Raji (cell line): ENCODE data around the gene ERG.

Experiments
- POLR2A ChIP-seq: IDR thresholded peaks from 2 replicates; pipeline ENCODE4 v1.6.1; 2011; ENCODE audit warnings: low read depth, low read length, control low read depth; ENCODE audit not compliant: insufficient read depth

Gene ERG

DNA sequence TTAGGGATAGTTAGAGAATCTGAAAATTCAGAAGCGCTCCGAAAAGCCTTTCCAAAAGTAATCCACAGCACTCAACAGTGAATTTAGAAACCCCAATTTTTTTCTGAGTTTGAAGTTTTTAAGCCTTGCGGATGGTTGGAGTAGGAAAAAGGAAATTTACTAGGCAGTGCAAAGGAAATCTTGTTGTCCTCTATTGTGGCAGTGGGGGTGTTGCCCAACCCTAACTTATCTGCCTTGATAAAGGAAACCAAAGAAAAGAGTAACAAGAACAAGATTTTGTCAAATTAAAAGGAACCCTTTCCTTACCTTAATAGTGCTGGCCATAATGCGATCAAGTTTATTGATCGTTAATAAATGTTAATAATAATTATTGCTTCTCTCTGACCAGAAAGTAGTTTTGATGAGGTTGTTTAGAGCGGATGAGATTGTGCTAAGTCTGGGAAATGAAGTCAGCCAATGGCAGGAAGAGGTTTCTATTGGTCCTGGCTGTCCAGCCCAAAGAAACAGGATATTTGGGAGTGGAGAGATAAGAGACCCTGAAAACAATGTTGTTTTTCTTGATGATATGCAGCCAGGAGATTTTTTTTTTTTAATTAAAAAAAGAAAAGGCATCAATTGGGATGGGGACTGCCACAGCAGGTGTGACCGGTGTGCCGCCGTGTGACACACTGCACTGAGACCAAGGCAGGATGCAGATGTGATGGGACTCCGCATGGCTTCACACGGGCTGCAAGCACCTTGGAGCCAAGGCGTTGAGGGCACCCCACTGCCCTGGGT, at the start of gene ERG:
Gene ERG (minus strand): TSS at position 421 of the 777 bp plus-strand sequence. CDS start 97 bp downstream, at position 324.
- TF ChIP-seq POLR2A, result no peak

DNA sequence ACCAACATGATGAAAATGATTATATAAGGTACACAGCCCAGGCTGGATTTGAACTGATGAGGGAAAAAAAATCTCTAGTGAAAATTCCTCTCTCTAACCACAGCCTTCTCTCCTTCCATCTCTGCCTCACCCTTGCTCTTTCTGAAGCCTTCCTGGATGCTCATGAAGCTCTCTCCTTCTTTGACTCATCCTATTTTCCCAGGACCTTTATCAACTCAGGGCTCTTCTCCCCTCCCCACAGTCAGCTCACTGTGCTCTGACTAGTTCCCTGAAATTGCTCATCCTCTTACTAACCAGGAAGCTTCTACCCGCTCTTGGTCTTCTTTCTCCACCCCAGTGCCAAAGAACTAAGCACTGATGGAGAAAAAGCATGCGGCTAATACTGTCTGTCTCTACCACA, 46.4 kb upstream of the ERG start:
- no peak for TF ChIP-seq POLR2A

- no peak for TF ChIP-seq POLR2A
Observed at GRCh38 chr21:38542263-38542662, 44.0 kb upstream of the ERG start.

GRCh38 chr21:38538353-38538752, 40.1 kb upstream of the ERG start:
- TF ChIP-seq POLR2A, result no peak

DNA sequence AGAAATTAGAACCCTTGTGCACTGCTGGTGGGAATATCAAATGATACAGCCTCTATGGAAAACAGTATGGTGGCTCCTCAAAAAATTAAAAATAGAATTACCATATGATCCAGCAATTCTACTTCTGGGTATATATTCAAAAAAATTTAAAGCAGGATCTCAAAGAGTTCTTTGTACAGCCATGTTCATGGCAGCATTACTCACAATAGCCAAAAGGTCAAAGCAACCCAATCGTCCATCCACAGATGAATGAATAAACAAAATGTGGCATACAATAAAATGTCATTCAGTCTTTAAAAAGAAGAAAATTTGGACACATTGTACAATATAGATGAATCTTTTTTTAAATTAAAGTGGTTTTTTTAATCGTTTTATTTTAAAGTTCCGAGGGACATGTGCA, 36.3 kb upstream of the ERG start:
- no peak for TF ChIP-seq POLR2A

DNA sequence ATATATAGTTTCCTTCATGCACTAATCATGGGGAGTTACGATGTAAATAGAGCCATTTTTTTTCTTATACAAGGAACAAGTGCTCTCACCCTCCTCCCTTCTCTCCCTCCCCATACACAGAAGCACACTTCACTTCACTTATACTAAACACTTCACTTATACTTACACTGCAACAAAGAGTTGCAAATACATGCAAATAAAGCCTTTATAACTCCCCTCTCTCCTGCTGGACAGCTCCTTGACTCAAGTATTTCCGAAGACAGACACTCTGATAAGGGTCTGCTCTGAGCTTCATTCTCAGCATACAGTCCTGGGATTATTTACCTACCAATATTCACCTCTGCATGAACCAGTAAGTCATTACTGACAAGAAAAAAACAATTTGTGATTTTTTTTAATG, 35.6 kb upstream of the ERG start:
- TF ChIP-seq POLR2A, result no peak

- no peak for TF ChIP-seq POLR2A
Observed at GRCh38 chr21:38531591-38531990, 33.3 kb upstream of the ERG start.

GRCh38 chr21:38531039-38531541, 32.8 kb upstream of the ERG start:
- no peak for TF ChIP-seq POLR2A

- no peak for TF ChIP-seq POLR2A
Observed at GRCh38 chr21:38527737-38528136, 29.5 kb upstream of the ERG start.

GRCh38 chr21:38525454-38525853, 27.2 kb upstream of the ERG start:
- no peak for TF ChIP-seq POLR2A

DNA sequence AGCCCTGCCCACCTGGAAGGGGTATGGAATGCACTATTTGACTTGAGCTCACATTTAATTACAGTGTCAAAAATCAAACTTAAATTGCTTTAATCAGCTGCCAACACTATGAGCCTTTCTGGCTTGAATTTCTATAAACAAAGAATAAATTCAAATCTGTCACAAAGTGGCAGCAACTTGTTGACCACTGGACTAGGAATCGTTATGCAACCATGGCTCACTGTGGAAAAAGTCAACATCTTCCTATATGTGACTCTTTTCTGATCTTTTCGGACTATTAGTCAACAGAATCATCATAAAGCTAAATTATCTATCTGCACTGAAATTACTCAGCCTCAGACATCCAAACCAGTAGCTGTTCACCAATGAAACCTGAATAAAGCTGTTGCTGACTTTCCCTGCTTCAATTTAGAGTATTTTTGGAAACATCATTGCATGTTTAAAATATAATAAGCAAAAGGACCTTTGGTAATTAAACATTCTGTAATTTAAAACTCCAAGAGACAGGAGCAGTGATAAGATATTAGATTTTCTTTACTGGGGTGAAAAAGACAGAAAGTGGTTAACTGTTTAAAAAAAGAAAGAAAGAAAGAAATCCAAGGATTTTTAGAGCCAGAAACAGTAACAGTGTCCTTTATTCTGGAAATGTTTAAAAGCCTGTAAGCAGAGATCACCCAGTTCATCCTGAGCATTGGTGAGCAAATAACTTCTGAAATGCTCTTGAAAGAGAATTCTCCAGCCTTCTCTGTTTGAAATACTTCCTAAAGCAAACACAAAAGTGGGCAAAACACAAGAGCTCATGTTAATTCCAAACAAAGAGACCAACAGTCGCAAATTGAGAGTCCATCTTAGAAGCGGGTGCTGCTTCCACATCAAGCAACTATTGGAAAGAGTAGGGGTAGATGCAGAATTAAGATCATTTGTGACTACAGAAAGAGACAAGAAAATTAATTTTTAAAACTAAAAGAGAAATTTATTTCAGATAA, 26.2 kb upstream of the ERG start:
- no peak for TF ChIP-seq POLR2A

DNA sequence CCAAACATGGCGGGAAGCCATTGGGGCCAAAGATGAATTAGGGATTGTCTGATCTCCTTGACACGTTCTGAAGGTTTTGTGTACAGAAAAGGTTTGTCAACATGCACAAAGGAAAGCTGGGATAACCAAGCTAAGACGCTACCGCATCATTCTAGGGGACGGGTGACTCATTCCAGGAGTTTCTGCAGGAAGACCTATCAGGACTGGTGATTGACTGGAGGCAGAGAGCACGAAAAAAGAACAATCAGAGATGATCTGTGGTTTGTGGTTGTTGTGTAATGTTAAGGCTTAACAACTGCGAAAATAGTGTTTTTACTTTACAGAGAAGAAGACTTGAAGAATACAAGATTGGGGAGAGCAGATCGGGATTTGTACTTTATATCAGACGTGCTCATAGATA, 22.2 kb upstream of the ERG start:
- TF ChIP-seq POLR2A, result no peak

DNA sequence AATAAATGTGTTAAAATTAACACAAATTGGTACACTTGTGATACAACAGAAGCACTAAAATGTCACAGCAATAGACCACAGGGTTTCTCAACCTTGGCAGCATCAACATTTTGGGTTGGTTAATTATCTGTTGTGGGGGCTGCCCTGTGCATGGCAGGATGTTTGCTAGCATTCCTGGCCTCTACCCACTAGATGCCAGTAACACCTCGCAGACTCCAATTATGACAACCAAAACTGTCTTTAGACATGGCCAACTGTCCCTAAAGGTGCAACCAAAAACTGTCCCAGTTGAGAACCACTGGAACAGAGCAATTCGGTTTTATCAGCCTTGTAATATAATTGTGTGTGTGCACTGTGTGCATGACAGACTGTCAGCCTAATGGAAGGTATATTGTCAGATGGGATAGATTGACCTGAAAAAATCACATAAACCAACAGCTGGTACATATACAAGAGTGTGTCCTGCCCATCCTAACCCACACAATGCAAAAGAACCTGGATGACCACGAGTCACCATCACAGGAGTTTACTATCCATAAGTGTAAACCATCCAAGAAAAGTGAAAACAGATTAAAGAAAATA, 13.5 kb upstream of the ERG start:
- no peak for TF ChIP-seq POLR2A

GRCh38 chr21:38511198-38511597, 12.9 kb upstream of the ERG start:
- TF ChIP-seq POLR2A, result no peak

GRCh38 chr21:38507374-38507942, 9.2 kb upstream of the ERG start:
- TF ChIP-seq POLR2A, result no peak
